DLD1 (cell line): ENCODE data around the gene FIBCD1.
"Not testable (repeated sequence)": the region's sequence is repeated elsewhere in the genome, so short reads cannot be mapped to it uniquely, and the experiment has no call there.

Experiments
- in situ Hi-C: cut with HindIII; loops from 2 replicates; pipeline ENCODE4 v1.10.0; 2017; ENCODE audit warnings: low sequenced_read_pairs

The FIBCD1 gene

DNA sequence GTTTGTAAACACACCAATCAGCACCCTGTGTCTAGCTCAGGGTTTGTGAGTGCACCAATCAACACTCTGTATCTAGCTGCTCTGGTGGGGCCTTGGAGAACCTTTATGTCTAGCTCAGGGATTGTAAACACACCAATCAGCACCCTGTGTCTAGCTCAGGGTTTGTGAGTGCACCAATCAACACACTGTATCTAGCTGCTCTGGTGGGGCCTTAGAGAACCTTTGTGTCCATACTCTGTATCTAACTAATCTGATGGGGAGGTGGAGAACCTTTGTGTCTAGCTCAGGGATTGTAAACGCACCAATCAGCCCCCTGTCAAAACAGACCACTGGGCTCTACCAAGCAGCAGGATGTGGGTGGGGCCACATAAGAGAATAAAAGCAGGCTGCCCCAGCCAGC, 28.4 kb downstream of the FIBCD1 start:
- in situ Hi-C loops, result not testable (repeated sequence)

DNA sequence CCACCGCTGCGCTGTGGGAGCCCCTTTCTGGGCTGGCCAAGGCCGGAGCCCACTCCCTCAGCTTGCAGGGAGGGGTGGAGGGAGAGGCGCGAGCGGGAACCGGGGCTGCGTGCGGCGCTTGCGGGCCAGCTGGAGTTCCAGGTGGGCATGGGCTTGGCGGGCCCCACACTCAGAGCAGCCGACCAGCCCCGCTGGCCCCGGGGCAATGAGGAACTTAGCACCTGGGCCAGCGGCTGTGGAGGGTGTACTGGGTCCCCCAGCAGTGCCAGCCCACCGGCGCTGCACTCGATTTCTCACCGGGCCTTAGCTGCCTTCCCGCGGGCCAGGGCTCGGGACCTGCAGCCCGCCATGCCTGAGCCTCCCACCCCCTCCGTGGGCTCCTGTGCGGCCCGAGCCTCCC, 29.0 kb downstream of the FIBCD1 start:
- in situ Hi-C loops, result not testable (repeated sequence)

DNA sequence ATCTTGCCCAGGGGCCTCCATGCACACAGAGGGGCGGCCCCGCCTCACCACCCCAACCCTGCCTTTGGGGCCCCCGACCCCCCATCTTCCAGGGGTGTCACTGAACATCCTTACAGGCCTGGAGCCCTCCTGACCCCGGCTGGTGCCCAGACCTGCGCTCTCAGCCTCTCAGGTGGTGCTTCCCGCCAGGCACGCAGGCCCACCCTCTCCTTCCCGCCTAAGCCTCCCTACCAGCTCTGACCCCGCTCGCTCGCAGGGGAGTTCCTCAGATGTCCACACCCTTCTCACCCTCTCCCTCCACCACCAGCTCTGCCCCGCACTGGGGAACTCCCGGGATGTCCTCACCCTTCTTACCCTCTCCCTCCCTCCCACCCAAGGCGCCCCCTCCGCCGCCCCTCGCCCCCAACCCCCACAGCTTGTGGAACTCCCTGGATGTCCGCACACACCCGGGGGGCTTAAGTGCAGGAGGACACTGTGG, 30.1 kb downstream of the FIBCD1 start:
- in situ Hi-C loops, result no loop called here

DNA sequence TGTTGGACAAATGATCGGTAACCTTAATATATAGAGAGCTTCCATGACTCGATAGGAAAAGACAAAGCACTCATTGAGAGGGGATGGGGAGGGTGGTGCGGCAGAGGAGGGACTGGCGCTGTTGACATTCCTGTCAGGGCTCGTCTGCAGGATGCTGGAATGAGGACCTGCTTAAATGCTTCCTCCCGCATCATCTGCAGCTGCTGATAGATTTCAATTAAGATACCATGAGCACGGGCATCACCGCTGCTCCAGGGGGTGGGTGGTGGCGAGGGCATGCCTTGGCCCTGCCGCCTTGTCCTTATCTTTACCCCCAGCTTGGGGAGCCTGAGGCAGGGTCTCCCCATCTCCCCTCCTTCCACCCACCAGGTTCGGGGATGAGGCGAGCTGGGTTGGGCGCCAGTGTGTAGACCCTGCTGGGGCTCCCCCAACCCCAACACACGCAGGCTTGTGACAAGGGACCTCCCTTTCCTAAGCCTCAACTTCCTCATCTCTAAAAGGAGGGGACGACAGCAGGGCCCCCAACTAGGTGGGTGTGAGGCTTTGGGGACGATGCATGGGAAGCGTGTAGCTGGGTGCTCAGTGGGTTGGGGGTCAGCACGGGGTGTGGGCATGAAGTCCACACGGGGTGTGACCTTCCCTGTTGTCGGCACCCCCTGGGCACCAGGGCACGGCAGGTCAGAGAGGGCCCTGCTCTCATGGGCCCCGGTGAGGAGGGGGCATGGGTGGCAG, 30.7 kb downstream of the FIBCD1 start:
- in situ Hi-C loops, result no loop called here

DNA sequence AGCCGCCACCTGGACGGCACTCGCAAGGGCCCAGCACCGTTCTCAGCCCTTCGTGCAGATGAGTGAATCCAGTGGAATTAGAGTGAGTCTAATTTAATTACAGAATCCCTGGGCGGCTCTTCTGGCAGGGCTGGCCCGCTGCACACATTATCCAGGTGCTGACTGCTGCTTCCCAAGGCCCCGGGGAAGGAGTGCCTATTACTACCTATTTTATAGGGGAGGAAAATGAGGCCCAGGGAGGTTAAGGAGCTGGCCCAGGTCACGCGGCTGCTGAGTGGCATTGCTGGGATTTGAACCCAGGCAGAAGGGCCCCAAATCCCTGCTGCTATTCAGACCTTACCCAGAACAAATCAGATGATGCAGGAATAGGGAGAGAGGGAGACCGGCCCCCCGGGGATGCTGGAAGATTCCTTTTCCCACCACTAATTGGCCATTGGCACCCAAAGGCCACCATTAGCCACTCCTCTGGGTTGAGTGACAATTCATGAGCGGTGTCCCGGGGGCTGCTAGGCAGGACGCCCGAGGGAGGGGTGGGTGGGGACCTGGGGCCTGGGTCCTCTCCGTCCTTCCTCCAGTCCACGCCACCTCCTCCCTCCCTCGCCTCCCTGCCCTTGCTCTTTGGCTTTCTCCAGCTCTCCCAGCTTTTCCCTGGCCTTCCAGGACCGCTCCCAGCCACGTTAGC, 32.2 kb downstream of the FIBCD1 start:
- in situ Hi-C loops, result no loop called here

DNA sequence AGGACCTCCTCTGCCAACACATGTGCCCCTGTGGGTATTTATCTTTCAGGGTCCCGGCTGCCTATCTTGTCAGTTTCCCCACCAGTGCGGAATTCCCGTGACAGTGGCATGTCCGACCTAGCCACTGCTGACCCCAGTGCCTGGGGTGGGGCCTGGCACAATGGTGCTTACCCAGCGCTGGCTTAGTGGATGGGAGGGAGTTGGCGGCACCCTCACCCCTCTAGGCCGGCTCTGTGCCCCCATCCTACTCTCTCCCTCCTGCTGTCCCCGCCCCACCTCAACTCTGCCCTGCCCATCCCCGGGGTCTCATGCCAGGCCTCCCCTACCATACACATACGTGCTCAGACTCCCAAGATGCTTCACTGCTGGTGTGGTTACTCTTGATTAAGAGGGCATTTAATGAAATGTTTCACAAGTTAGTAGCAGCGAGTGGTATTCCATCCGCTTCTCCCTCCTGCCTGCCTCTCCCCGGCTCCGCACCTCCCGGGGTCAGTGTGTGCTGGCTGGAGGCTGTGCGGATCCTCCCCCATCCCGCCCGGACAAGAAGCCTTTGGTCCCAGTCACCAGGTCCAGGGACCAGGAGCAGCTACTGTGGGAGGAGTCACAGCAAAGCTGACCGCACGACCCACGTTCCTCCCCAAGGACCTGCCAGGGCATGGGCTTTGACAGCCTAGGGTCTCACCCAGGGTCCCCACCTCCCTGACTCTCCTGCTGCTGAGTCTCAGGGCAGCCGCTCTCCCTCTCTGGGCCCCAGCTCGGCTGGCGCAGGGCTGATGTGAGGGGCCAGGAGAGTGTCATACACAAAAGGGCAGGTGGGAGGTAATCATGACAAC, 32.9 kb downstream of the FIBCD1 start:
- in situ Hi-C loops, result no loop called here

DNA sequence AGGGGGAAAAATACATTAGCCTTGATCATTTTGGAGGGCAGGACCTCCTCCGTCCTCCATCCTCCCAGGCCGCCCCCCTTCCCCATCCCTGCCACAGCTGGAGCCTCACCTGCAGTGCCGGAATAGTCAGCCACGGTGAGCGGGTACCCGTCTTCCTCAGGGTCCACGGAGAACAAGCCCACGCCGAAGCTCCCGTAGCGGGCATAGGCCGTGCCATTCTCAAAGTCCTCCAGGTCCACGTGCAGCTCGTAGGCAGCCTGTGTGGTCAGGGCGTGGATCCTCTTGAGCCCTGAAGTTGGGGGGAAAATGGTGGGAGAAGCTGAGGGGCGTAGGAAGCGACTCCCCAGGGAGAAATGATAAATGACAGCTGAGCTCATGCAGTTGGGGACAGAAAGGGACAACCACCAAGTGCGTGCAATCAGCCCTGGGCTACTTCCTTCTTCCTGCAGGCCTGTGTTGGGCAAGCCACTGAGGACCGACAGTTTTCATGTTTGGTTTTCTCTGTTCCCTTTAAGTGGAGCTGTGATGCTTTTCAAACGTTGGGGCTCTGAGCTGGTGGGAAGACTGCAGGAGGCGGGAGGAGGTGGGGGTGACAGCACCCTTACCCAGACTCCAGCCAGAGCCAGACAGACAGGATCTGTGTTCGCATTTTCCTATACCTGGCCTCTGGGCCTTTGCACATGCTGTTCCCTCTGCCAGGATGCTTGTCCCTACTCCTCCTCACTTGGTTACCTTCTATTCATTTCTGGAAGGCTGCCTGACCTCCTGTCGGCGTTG, 33.7 kb downstream of the FIBCD1 start:
- in situ Hi-C loops, result no loop called here

DNA sequence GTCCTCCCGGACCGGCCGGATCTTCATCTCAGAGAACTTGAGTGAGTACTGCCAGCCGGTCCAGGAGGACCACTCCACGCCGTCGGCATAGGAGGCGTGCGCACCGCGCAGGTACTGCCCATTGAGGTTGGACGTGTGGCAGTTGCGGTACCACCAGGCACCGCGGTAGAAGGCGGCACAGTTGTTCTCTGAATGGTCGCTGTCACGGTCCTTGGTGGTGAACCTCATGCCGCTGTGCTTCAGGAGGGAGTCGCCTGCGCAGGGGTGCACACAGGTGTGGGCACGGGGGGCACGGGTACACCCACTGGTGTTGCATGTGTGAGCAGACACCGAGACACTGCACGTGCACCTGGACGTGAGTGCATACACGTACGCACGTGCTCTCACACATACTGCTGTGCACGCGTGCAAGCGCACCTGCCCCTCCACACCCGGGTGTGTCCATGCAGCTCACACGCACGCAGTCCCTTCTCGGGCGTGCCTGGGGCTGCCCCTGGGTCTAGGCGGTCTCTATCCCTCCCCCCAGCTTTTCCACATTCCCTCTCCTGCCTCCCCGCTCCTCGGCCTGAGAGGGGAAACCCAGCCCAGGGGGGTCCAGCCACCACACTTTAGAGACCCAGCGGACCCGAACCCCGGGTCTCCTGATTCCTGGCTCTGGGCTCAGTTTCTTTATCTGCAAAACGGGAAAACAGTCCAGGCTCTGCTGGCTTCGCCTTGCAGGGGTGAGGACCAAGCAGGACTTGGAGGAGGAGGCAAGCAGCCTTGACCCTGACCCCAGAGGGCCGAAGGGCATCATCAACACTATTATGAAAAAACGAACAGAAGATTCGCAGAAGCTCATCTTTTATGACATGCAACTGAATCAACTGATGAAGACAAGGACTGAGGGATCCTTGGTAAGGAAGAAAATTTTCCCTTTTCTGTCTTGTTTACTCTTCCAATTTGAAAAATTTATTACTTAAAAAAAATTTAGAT, 34.7 kb downstream of the FIBCD1 start:
- in situ Hi-C loops, result no loop called here

DNA sequence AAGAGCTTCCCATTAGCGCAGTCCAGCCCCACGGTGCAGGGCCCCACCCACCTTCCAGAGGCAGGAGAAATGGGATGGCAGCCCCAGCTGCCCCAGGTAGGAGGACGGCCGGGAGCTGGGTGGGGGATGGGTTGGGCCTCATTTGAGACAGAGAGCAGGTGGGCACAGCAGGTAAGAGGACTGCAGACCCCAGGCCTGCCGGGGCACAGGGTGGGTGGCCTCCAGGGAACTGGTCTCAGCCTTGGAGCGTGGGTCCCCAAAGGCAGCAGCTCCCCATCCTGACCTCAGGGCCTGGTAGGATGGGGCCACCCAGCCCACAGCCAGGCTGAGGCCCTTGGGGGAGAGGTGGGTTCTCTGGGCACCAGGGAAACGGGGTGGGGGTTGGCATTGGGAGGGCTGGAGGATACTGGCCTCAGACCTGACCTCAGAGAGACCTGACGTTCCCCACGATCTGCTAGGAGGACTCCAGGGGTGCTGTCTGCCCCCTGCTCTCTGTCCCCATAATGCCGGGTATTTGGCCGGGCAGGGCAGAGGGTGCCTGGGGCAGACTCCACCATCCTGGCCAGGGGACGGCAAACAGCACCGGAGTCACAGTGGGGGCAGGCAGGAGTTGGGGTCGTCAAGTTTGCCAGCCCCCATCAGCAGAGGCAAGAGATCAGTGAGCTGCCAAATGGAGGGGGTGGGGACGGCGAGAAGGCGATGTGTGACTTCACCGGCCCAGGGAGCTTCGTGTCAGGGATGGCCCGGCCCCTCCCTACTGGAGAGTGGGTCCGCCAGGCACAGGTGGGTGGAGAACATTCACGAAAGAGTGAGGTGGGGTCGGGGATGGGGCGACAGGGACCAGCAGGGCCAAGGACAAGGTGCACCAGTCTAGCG, 35.6 kb downstream of the FIBCD1 start:
- in situ Hi-C loops, result no loop called here

DNA sequence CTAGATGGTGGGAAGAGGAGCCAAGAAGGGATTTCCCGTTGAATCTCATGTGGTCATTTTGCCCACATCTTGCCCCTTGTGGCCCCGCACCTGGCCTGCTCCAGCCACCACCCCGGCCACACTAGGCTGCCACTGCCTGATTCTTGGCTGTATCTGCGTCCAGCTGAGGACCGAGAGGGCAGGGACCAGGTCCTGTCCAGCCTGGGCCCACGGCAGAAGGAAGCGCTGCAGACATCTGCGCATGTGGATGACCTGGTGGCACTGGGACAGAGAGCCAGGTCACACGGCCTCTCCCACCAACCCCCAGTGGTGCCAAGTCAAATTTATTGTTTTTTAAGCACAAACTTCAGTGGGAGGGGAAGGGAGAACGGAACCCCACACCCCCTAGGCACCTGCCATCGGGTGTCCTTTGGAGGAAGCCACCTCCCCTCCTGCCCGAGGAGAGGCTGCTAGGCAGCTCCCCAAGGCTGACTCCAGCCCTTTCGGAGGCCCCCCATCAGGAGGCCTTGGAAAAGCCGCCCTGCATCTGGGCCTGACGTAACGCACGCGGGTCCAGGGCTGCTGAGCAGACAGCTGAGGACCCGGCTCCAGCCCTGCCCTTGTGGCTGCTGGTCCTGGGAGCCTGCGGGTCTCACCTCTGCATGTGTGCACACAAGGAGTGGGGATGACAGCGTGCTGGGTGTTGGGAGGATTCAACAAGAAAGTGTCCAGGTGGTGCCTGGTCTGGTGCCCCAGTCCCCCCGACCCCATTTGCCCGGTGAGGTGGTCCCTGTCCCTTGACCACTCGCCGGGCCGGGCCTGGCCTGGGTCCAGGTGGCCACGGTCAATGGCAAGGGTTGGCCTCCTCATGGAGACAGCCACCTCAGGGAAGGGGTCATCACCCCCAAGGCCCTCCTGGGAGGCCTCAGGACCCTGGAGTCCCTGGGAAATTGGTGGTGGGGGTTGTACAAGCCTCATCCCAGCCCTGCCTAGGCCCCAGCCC, 36.6 kb downstream of the FIBCD1 start:
- in situ Hi-C loops, result no loop called here

DNA sequence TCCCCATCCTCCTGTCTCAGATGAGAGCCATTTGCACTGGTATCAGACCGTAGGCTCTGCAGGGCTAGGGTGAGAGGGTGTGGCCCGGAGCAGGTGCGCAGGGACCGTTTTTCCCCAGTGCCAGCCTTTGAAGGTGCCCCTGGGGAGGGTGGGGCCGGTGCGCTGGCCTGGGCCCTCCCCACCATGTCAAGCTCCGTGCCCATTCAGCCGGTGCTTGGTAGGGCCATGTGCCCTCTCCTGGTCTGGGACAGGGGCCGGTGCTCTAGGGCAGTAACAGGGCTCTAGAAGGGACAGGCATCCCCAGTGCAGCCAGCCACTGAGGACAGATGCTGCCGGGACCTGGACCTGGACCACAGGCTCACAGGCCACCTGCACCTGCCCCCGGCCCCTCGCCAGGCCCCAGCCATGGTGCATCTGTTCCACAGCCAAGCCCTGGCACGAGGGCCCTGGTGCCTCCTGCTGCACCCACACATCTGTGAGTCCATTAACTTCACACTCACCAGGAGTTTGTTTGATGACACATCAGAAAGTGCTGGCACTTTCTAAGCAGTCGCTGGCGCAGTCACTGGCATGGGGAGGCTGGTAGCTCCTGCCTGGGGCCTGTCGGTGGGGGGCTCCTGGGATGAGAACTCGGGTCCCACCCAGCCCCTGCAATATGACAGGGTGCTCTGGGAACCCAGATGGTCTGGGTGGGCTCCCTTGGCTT, 37.4 kb downstream of the FIBCD1 start:
- in situ Hi-C loops, result no loop called here

DNA sequence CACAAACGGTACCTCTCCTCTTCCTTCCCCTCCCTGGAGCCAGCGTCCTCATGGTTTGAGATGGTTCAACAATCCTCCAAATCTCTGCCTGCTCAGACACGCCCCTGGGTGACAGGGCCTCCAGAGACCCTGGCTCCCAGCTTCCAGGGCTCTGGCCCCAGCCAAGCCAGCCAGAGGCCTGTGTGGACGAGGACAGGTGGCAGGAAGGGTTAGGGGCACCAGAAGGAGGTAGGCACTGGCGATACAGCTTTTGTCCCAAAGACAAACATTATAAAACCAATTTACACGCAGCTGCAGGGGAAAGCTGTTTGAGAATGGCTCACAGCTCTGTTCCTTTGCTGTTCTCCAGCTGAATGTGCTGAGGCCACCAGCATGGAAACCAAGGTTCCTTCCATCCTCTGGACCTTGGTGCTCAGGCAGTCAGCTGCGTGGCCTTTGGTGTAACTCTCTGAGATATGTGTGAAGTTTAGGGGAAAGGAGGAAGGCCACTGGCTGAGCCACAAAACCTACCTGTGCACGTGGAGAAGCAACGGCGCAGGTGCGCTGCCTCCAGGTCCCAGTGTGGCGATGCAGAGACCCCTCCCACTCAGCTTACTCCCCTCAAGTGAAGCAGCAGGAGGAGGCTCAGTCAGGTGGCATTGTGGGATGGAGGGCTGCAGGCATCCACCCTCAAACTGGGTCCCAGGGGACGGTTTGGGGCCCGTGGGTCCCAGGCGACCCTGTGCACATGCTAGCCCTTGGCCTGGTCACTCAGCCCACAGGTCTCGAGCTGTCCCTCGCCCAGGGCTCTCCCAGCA, 38.1 kb downstream of the FIBCD1 start:
- in situ Hi-C loops, result no loop called here

DNA sequence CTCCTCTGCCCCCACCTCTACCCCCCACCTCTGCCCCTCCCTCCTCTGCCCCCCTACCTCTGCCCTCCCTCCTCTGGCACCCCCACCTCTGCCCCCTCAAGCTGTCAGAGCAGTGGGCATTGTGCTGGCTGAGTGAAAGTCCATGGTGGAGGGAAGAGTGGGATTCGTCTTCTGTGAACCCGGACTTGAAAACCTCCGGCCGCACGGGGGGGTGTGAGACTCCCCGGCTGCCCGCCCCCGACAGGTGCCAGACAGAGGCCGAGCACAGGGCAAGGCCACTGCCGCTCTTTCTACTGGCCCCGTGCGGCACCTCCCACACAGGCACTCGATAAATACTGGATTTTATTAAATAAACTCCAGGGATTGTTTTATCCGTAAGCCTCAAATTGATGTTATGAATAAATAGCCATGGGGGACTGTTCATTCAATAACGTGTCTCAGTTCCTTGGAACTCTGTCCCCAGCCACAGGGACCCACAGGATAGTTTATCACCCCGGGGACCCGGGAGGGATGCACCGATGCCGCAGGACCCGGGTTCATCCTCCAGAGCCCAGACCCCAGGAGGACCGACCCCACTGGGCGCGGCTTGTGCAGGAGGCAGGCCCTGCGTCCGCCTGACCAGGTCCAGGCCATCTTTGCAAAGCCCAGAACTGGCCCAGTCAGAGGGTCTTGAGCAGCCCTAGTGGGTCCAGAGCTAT, 39.8 kb downstream of the FIBCD1 start:
- in situ Hi-C loops, result no loop called here

DNA sequence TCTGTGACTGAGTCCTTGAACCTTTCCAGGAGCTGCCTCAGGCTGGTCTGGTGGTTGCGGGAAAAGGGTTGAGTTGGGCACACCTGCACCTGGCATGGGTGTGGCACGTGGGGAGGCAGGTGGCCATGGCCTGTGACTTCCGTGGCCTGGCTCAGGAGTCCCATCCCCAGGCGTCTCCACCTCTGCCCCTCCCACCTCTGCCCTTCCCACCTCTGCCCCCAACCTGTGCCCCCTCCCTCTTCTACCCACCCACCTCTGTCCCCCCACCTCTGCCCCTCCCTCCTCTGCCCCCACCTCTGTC, 40.5 kb downstream of the FIBCD1 start:
- in situ Hi-C loops, result no loop called here

DNA sequence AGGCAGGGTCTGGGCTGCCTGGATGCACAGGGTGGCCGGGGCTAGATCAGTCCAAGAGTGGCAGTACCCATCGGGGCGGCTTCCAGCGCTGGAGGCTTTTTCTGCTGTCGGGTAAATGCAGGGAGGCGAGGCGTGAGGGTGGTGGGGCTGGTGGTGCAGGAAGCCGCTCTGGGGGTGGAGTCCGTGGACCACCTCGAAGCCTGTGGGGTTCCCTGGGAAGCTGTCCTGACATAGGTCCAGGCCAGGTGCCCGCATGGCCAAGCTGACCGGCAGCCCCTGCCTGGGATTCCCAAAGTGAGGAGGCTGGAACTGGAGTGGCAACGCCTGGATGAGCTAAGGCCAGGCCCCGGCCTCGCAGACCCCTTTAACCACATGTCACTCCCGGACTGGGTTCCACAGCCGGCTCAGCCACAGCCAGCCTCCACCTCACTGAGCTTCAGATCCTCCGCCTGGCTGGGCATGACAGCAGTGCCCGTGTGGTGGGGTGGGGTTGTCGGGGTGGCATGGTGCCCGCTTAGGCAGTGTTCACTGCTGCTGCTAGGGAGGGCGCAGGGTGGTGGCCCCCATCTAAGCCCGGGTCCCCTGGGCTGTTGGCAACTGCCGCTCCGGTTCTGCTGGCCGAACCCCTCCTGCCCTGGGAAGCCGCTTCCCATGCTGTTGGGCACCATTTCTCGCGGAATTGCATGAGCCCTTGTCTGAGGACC, 41.0 kb downstream of the FIBCD1 start:
- in situ Hi-C loops, result no loop called here
